COLO829 (cell line): Measurements from ENCODE around the gene AARS2.

ENCODE experiments used
- DNase-seq: peaks from one replicate; pipeline ENCODE4 v3.0.0; 2012; ENCODE audit warnings: low spot score

AARS2 gene

DNA sequence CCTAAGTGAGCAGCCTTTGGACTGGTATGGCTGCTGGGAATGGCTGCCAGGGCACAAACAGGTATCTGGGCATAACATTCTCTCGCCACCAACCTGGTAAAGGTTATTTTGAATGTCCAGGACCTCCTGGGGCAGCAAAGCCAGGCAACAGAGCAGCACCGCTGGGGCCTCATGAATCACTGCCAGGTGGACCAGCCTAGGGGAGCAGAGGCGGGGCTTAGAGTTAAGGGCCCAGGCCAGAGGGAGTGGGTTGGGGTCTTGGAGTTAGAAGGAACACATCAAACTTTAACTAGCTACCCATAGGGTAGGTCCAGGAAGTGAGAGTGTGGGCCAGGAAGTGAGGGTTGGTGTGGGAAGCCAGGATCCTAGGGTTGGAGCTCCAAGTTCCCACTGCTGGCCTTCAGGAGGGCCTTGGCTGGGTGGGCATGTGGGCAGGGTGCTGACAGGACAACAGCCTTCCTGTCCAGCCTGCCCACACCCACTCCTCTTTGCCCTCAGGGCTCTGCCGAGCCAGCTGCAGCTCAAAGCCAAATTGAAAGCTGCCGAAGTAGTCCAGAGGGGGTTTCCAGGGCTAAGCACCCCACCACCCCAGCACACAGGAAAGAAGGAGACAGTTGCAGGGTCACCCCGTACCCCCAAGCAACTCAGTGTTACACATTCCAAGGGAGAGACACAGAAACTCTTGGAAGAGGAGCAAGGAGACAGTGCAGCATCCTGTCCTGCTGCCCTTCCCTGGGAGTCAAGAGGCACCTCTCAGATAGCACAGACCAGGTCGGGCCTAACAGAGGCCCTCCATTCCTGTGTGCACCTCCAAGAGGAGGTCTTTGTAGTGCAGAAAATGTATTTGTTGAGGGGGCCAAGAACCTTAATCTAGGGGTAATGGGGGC is 50.4 kb downstream of the AARS2 start:
- no peak for DNase-seq

GRCh38 chr6:44261581-44261980 is 51.6 kb downstream of the AARS2 start:
- DNase-seq = no peak

DNA sequence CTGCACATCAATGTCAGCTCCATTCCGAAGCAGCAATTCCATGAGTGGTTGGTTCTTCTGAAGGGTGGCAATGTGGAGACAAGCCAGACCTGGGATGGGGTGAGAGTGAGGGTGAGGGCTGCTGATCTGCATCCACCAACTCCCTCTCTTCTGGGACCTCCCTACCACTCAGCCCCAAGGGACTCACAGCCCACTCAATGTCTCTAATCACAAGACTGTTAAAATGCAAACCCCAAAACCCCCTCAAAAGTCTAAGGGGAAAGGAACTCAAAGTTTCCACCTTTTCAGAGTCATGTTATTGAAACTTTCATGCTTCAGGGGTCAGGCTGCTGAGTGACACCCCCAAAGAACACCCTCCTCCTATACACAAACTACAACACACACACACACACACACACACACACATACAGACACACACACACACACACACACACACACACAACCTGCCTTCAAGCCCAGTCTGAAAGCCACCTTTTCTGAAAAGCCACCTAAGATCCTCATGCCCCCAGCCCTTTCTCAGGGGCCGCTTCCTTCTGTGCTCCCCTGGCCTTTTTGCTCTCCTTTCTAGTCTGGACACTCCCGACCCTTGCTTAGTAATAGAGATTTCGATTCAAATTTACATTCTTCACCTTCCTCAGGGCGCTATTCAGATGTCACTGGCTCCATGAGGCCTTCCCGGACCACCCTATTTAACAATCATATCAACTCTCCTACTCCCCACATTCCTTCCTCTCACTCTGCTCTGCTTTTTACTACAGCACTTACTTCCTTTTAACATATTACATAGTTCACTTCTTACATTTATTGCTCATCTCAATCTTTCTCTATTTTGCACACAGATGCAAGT is 52.5 kb downstream of the AARS2 start:
- no peak for DNase-seq

DNA sequence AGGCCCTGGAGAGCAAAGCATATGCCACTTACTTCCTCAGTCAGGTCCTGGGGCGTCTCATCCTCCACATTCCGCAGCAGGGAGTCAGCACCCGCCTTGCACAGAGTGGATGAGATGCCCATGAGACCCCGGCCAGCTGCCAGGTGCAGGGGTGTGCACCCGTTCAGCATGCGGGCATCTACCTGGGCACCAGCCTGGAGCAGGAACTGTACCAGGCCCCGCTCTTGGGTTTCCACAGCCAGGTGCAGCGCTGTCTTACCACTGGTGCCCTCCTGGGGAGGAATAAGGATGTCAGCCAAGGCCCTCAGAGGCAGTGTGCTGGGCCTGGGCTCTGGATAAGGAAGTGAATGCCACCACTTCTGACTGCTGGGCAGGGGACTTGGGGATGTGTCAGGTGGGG is 53.1 kb downstream of the AARS2 start:
- DNase-seq = no peak

DNA sequence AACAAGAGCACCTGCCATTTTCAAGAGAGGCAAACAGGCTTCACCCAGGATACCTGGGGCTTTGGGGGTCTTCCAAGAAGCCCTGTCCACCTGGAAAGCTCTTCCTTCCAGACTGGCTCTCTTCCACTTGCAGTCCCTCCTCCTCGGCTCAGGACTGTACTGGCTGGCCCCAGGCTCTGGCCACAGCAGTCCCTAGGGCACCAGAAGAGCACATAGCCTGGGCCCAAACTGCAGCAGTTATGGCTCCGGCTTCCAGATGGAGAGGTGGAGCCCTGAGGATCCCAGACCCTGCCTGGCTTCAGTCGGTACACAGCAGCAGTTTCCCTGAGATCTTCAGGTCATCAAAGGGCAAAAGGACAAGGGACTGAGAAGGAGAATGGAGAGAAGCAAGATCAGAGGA is 54.2 kb downstream of the AARS2 start:
- DNase-seq = no peak

GRCh38 chr6:44258325-44258863 is 54.8 kb downstream of the AARS2 start:
- DNase-seq = no peak

GRCh38 chr6:44257753-44258324 is 55.3 kb downstream of the AARS2 start:
- no peak for DNase-seq

DNA sequence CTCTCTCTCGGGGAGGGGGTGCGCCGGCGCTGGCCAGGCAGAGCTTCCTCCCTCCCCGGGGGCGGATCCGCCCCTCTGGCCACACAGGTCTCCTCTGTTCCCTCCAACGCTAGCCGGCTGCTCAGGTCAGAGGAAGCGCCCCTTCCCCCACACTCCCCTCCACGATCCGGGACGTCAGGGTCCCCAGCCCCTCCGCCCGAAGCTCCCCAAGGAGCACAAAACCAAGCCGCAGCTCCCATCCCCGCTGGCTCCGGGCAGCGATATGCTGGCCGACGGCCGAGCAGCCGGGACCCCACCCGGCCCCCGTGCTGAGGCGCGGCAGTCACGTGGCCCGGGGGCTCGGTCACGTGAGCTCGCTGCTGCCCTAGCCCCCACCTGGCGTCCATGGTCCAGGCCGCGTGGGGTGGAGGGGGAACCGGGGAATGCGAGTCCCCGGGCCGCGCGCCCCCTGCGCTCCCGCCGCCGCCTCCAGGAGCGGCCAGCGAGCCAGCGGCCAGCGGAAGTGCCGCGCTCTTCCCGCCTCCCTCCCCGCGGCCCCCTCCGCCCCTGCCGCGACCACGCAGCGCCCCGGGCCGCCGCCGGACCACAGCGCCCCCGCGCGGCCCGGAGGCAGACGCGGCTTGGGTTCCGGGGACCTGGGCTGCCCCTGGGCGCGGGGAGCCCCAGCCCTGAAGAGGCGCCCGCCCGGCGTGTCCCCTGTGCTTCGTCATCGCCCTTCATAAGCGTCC is 56.0 kb downstream of the AARS2 start, which contains the start of gene SLC35B2:
TSS of gene SLC35B2 (minus strand) at position 504 of the 728 bp plus-strand sequence. CDS start at position 386, 118 bp downstream.
- DNase-seq = peak; percentile 95

GRCh38 chr6:44256775-44257024 is 56.4 kb downstream of the AARS2 start:
- no peak for DNase-seq

- DNase-seq = no peak
These were observed 57.0 kb downstream of the AARS2 start for GRCh38 chr6:44255871-44256774.

DNA sequence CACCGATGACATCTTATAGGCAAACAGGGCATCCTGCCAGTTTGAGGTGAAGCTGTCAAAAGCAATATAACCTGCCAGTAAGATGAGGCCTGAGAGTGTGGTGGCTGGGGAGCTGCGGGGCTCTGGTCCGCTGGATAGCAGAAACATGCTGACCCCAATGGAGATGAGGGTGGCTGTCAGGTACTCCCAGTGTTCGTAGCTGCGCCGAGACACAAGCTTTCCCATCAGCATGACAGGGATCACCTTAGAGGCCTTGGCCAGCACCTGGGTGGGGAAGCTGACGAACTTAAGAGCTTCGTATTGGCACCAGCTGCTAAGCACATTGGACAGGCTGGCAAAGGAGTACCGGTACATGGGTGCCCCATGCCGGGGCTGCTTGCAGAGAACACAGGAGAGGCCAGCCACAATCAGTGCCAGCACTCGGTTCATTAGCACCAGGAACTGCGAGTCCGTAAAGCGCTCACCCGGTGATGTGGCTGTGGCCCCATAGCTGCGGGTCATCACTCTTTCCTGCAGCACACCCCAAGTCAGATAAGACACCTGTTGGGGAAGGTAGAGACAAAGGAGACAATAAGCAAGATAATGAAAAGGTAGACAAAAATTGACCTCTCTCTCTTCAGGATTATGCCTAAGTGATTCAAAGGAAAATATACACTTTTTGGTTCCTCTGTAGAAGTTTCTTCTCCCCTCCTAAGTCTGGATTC is 57.9 kb downstream of the AARS2 start:
- no peak for DNase-seq

- no peak for DNase-seq
These were observed 58.7 kb downstream of the AARS2 start for GRCh38 chr6:44254191-44255104.

DNA sequence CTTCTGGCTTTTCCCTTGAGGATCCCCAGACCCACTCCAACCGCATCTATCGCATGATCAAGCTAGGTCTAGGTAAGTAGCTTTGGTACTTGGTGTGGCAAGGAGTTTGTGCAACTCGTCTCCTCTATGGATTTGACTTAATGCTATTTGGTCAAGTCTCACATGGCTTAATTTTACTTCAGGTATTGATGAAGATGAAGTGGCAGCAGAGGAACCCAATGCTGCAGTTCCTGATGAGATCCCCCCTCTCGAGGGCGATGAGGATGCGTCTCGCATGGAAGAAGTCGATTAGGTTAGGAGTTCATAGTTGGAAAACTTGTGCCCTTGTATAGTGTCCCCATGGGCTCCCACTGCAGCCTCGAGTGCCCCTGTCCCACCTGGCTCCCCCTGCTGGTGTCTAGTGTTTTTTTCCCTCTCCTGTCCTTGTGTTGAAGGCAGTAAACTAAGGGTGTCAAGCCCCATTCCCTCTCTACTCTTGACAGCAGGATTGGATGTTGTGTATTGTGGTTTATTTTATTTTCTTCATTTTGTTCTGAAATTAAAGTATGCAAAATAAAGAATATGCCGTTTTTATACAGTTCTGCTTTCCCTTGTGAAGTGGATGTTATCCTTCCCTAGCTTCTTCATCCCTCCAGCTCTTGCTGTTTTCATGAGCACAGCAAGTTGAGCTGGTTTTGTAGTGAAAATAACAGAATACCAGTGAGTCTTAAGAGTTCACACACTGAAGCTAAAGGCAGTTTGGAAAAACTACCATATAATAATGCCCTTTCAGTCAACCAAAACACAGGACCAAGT is 59.6 kb downstream of the AARS2 start:
- DNase-seq = no peak

GRCh38 chr6:44251576-44252524 is 61.3 kb downstream of the AARS2 start:
- no peak for DNase-seq

DNA sequence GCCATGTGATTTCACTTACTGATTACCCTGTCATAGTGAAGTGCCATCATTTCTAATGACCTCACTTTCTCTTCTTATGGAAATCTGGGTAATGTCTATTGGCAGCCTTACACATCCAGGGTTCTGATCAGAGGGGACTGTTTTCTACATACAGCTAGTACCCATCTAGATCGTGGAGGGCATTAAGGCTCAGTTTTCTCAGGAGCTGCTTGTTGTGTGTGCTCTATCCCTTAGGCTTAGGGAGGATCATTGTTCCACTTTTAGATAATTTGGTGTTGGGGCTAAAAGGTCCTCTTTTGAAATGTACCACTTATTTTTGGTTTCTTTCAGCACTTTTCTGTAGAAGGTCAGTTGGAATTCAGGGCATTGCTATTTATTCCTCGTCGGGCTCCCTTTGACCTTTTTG is 62.4 kb downstream of the AARS2 start:
- DNase-seq = no peak

DNA sequence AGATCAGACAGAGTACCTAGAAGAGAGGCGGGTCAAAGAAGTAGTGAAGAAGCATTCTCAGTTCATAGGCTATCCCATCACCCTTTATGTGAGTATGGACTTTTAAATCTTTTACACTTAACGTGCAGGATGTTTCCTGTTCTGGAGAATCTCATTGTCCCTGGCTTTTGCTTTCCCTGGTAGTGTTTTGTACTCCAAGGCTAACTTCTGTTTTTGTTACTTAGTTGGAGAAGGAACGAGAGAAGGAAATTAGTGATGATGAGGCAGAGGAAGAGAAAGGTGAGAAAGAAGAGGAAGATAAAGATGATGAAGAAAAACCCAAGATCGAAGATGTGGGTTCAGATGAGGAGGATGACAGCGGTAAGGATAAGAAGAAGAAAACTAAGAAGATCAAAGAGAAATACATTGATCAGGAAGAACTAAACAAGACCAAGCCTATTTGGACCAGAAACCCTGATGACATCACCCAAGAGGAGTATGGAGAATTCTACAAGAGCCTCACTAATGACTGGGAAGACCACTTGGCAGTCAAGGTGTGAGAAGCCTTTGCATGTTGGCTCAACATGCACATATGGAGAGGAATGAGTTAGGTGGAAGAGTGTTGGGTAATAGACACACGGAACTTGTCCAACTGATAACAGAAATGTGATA is 63.0 kb downstream of the AARS2 start:
- DNase-seq = no peak
